ENCODE results near the gene NPAS3.

NPAS3 gene

DNA sequence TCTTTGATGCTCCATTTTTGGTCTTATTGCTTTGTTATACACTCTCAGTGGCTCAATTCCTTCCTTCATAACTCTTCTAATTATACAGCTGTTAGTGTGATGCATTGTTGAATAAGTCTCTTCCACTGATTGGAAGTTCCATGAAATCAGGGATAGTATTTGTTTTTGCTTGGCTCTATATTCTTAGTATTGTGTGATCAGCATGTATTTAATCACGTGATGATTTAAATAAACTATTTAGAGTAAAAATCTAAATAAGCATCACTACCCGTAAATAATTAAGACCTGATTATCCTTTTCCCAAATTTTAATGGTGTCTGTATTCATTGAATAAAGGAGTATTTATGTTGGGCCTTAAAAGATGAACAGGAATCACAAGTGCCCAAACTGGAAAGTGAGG lies 355.7 kb downstream of the NPAS3 start:
- peak overlapping the region in 1 of 2 donors; percentile 44 for H3K27ac Mint-ChIP-seq
- H3K4me3 Mint-ChIP-seq: no peak overlapping the region
- no peak for ATAC-seq
- peaks cover 0 to 8% of the 10 kb centered on the region in 2 donors for H3K9me3 Mint-ChIP-seq
- DNase-seq: no peak
- H3K4me1 Mint-ChIP-seq: no peaks in the 10 kb centered on the region
- H3K27me3 Mint-ChIP-seq: no peaks in the 10 kb centered on the region

DNA sequence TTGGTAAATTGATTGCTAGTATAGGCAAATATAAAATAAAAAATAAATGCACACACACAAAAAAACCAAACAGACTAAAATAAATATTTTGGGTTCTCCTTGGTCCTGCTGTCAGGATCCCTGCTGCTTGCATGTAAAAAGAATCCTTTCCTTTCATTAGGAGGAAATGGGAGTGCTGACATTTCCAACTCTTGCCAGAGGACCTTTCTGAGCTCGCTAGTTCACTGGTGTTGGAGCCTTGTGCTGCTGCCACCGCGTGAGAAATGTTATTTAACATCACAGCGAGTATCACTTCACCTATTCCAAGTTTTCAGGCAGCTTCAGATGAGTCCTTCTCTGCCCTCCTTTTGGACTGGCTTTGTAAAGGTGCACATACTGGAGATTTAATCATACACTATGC lies 358.9 kb downstream of the NPAS3 start:
- Mint-ChIP-seq H3K4me3 (no peak overlapping the region), H3K27me3 (no peaks in the 10 kb centered on the region), H3K27ac (no peak overlapping the region), H3K4me1 (no peaks in the 10 kb centered on the region), H3K9me3 (peaks cover 0 to 8% of the 10 kb centered on the region in 2 donors)
- ATAC-seq (no peak), DNase-seq (no peak)

DNA sequence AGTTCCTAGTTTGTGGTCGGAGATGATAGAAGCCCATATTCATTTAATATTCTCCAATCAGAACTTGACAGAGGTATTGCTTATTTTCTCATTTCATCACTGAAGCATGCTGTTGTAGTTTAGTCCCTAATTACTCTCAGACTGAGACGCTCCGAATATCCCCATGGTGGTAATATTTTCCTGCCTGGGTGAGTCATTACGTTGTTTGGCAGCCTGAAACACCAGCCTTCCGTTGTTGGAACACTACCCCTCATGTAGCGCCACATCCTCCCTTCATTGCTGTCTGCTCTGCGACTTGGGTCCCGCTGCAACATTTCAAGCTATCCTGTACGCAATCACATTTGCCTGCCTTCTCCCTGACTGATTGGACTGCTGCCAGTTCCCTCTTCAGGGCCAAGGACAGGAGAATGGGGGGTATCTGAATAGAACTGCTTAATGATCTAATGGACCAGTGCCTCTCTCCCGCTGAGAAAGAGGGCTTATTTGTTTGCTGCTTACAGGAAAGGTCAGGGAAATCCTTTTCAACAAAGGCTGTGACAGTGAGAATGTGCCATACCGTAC lies 369.1 kb downstream of the NPAS3 start:
- no peaks in the 10 kb centered on the region for H3K27me3 Mint-ChIP-seq
- no peaks in the 10 kb centered on the region for H3K9me3 Mint-ChIP-seq
- no peak overlapping the region for H3K27ac Mint-ChIP-seq
- no peak overlapping the region for H3K4me3 Mint-ChIP-seq
- DNase-seq (no peak), ATAC-seq (no peak)
- H3K4me1 Mint-ChIP-seq: no peaks in the 10 kb centered on the region

DNA sequence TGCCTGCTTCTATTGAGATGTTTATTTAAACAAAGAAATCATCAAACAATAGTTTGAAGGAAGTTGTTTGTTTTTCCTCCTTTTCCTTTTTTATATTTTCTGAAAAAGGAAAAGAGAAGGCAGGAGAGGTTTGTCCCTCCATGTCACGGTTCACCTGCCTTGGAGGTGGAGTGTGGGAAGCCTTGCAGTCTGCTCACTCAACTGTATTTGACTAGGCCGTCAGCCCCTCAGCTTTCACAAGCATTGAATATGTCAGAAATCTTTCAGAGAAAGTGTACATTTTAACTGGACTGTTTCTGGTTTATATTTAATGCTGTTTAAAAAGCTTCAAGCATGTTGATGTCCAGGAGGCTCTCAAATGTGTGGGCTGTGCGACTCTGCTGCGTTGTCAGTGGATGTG lies 370.4 kb downstream of the NPAS3 start:
- H3K27me3 Mint-ChIP-seq: no peaks in the 10 kb centered on the region
- no peak overlapping the region for H3K27ac Mint-ChIP-seq
- no peaks in the 10 kb centered on the region for H3K9me3 Mint-ChIP-seq
- no peak for ATAC-seq
- no peak overlapping the region for H3K4me3 Mint-ChIP-seq
- no peaks in the 10 kb centered on the region for H3K4me1 Mint-ChIP-seq
- no peak for DNase-seq

DNA sequence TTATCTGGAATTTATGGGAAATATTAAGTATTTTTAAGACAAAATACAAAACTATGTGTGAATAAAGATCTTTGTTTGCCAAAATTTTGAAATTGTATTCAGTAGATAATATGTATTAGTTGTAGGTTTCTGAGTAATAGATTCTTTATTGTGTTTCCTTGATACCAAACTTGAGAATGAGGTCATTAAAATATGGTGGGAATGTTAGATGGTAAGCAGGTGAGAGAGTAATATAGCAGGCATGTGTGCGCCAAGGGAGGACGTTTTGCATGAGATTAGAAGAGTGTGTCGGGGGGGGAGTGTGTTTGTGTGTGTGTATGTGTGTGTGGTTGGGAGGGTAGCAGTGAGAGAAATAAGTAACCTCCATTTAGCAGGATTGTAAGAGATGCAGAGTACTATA lies 376.5 kb downstream of the NPAS3 start:
- no peak overlapping the region for H3K4me3 Mint-ChIP-seq
- no peaks in the 10 kb centered on the region for H3K4me1 Mint-ChIP-seq
- H3K27ac Mint-ChIP-seq: no peak overlapping the region
- no peak for DNase-seq
- H3K9me3 Mint-ChIP-seq: no peaks in the 10 kb centered on the region
- no peaks in the 10 kb centered on the region for H3K27me3 Mint-ChIP-seq
- ATAC-seq: no peak

DNA sequence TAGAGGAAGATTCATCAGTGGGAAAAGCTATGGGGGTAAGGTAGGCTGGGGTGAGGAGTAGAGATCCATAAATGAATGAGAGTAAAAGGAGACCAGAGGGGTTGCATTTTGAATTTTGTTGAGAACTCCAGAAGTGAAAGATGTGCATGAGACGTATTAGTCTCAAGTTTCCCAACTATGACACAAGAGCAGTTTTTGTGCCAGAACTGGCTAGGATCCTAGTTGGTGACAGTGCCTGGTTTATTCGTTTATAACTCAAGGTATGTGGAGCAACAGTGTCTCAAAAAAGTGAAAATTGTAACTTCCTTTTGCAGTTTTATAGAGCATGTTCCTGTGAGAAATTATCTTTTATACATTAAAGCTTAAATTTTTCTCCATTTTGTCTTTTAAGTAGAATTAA lies 377.0 kb downstream of the NPAS3 start:
- H3K27me3 Mint-ChIP-seq: no peaks in the 10 kb centered on the region
- DNase-seq: no peak
- H3K4me3 Mint-ChIP-seq: no peak overlapping the region
- ATAC-seq: no peak
- no peaks in the 10 kb centered on the region for H3K4me1 Mint-ChIP-seq
- no peak overlapping the region for H3K27ac Mint-ChIP-seq
- H3K9me3 Mint-ChIP-seq: no peaks in the 10 kb centered on the region

DNA sequence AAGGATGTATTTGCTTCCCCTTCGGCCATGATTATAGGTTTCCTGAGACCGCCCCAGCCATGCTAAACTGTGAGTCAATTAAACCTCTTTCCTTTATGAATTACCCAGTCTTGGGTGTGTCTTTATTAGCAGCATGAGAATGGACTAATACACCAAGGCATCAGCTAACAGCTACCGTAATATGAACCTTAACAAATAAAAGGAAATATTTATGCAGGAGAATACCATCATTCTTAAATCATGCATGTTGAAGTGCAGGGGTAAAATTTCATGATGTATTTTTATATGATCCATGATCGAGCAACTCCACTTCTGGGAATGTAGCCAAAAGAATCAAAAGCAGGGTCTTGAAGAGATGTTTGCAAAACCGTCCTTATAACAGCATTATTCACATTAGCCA lies 379.0 kb downstream of the NPAS3 start:
- no peaks in the 10 kb centered on the region for H3K4me1 Mint-ChIP-seq
- H3K9me3 Mint-ChIP-seq: no peaks in the 10 kb centered on the region
- DNase-seq (no peak), ATAC-seq (no peak)
- H3K27me3 Mint-ChIP-seq: no peaks in the 10 kb centered on the region
- no peak overlapping the region for H3K4me3 Mint-ChIP-seq
- H3K27ac Mint-ChIP-seq: no peak overlapping the region

DNA sequence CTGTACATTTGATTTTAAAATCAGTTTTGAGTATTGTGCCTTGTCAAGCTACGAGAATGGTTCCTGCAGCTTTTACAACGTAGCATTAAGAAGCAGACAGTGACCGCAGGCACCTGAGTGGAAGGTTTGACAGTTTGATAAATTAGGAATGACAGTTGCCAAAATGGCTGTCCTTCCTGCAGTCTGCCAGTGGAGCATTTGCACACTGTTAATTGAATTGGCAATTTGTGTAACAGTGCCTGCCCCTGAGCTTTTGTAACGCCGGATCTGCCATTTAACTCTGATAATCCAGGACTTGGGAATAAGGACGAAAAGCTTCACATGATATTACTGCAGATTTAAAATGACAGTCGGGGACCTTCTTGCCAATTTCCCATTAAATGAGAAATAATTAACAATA lies 385.3 kb downstream of the NPAS3 start:
- H3K27me3 Mint-ChIP-seq: no peaks in the 10 kb centered on the region
- DNase-seq (no peak), ATAC-seq (no peak)
- H3K27ac Mint-ChIP-seq: no peak overlapping the region
- H3K4me1 Mint-ChIP-seq: no peaks in the 10 kb centered on the region
- no peak overlapping the region for H3K4me3 Mint-ChIP-seq
- H3K9me3 Mint-ChIP-seq: no peaks in the 10 kb centered on the region

DNA sequence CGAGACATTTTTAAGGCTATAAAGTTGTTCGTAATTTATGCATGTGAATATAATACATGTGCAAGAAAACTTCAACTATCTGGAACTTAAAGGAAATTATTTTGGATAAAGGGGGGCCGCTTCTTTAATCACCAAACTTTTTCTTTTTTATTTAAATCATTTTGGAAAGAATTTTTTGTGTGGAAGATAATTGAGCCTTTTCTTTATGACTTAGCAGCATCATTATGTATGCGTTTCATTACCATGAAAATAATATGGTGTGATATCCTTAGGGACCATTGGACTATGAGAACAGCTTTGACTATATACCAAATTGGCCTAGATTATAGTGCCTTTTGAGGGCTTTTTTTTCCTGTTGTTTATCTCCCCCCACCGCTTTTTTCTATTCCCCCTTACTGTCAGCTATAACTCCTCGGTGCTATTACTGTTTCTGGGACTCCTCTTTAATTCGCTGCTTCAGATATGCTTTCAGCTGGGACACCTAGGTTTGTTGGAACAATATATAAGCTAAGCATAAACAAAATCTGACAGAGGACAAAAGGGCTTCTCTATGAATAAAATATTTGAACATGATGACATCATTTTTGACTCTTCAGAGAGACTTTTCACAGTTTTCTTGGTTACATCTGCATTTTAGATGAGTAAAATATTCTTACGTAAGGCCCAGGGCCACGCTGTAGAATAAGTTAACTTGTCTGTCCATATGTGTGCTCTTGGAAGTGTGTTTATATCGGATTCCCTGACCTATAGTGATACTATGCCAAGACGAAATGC lies 392.7 kb downstream of the NPAS3 start:
- no peak for DNase-seq
- no peaks in the 10 kb centered on the region for H3K9me3 Mint-ChIP-seq
- ATAC-seq: no peak

DNA sequence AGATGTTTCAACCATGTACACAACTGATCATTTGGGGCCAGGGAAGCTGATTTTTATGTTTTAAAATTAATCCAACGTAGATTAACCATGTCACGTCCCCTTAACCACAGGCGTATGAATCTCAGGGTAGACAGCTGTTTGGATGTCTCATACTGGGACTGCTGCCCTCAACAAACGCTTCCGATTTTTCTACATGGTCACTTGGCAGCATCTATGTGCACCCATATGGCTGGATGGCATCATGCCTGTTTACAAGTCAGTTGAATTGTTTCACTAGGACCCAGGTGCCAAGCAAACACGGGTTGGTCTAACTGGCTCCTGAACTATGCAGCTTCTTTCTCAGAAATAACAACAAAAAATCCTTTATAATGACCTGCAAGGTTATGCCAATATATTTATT lies 393.8 kb downstream of the NPAS3 start:
- H3K4me3 Mint-ChIP-seq: no peak overlapping the region
- H3K4me1 Mint-ChIP-seq: no peaks in the 10 kb centered on the region
- no peaks in the 10 kb centered on the region for H3K27me3 Mint-ChIP-seq
- DNase-seq (no peak), ATAC-seq (no peak)
- H3K9me3 Mint-ChIP-seq: no peaks in the 10 kb centered on the region
- no peak overlapping the region for H3K27ac Mint-ChIP-seq

More for the DNA sequence above, 392.7 kb downstream of the NPAS3 start:
- H3K27ac Mint-ChIP-seq: no peak overlapping the region
- H3K4me1 Mint-ChIP-seq: no peaks in the 10 kb centered on the region
- H3K27me3 Mint-ChIP-seq: no peaks in the 10 kb centered on the region
- H3K4me3 Mint-ChIP-seq: no peak overlapping the region

DNA sequence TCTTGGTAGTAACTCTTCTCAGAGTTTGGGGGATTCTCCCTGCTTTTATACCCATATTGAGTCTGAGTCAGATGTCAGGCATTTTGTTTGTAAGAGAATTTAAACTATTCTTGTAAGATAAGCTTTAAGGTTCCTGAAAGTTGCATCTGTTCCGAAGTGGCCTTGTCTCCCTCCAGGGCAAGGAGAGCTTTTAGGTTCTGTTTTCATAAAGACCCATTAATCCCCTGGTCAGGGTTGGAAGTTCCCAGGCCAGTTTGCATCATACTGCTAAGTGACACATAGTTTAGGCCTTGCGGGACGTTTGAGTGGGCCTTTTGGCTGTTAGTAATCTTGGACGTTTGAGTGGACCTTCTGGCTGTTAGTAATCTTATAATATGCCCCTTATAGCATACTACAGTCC lies 396.7 kb downstream of the NPAS3 start:
- no peak overlapping the region for H3K27ac Mint-ChIP-seq
- no peaks in the 10 kb centered on the region for H3K4me1 Mint-ChIP-seq
- DNase-seq: no peak
- no peaks in the 10 kb centered on the region for H3K9me3 Mint-ChIP-seq
- no peak overlapping the region for H3K4me3 Mint-ChIP-seq
- ATAC-seq: no peak
- H3K27me3 Mint-ChIP-seq: no peaks in the 10 kb centered on the region

DNA sequence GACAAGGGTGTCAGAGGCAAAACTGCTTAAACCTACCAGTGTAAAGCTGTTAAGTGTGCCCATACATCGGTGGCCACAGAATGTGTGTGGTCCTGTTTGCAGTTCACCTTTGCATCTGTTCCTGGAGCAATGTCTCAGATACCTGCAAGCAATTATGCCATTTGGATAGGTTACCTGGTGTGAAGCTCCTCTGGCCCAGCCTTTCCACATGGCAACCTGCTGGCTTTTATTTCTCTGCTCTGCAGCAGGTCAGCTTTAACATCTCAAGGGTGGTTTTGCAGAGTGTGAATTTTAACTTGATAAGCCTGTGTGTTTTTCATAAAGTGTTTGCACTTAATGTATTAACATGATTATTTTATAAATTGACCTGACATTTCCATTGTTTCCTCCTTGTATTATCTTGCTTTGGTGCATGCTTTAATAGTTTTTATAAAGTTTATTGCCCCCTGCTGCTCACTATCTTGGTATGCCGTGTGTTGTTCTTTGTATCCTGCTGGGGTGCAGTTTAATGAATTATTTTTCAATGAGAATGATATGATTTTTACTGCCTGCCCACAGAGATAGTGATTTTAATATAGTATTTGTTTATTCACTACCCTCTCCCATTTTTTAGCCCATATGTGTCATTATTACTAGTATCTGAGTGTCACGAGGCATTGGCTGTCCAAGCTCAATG lies 403.8 kb downstream of the NPAS3 start:
- no peak for ATAC-seq
- no peak overlapping the region for H3K27ac Mint-ChIP-seq
- no peak for DNase-seq
- H3K27me3 Mint-ChIP-seq: no peaks in the 10 kb centered on the region
- no peak overlapping the region for H3K4me3 Mint-ChIP-seq
- no peaks in the 10 kb centered on the region for H3K9me3 Mint-ChIP-seq
- H3K4me1 Mint-ChIP-seq: no peaks in the 10 kb centered on the region

DNA sequence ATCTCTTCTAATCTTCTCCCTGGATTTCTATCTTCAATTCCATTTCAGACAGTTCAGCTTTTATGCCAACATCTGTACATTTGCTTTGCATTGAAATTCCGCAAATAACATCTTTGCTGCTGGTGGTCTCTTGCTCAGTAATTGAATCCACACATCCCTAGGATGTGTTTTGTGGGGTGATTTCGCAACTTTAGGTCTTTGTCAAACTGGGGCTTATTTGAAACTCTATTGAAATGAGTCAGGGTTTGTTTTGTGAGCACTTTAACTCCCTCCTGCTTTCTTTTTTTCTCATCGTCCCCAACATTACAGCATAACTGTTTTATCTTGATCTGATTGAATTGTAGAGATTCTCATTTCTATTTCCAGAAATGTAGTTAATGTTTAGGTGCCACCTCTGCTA lies 404.3 kb downstream of the NPAS3 start:
- Mint-ChIP-seq H3K9me3 (no peaks in the 10 kb centered on the region), H3K27ac (no peak overlapping the region), H3K4me1 (no peaks in the 10 kb centered on the region), H3K4me3 (no peak overlapping the region), H3K27me3 (no peaks in the 10 kb centered on the region)
- DNase-seq (no peak), ATAC-seq (no peak)

DNA sequence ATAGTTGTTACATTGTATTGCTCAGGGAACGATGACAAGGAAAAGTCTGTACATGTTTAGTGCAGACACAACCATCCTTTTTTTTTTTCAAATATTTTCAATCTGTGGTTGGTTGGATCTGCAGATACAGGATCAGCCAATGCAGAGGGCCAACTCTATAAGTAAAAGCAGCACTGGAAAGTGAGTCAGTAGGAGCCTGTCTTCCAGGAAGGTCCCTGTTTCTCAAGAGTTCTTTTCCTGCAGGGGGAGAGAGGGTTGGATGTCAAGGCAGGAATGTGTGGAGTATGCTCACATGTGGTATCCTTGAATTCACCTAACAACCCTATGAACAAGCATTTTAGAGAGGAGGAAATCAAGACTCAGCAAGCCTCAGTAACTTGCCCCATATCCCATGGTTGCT lies 409.1 kb downstream of the NPAS3 start:
- H3K9me3 Mint-ChIP-seq: no peaks in the 10 kb centered on the region
- DNase-seq: no peak

DNA sequence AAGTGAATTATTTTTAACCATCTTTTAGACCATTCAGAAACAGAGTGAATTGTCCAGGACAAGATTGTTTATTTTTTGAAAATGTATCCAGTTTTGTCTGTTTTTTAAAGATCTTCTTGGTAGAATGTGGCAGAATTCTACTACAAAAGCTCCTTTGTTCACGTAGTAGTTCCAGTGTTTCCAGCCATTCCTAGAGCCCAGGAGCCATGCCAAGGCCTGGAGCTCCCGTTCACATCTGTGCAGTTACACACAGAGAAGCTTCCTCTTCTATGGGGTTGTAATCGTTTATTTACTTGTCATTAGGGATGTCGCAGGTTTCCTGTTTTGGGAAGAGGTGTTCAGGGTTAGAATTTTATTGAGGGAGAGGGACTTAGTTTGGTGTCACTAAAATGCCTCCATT lies 409.8 kb downstream of the NPAS3 start:
- H3K27ac Mint-ChIP-seq: no peak overlapping the region
- ATAC-seq (no peak), DNase-seq (no peak)
- H3K4me3 Mint-ChIP-seq: no peak overlapping the region
- no peaks in the 10 kb centered on the region for H3K4me1 Mint-ChIP-seq
- no peaks in the 10 kb centered on the region for H3K27me3 Mint-ChIP-seq
- no peaks in the 10 kb centered on the region for H3K9me3 Mint-ChIP-seq

More for the DNA sequence above, 409.1 kb downstream of the NPAS3 start:
- Mint-ChIP-seq H3K27ac (no peak overlapping the region), H3K4me3 (no peak overlapping the region), H3K27me3 (no peaks in the 10 kb centered on the region), H3K4me1 (no peaks in the 10 kb centered on the region)
- no peak for ATAC-seq

DNA sequence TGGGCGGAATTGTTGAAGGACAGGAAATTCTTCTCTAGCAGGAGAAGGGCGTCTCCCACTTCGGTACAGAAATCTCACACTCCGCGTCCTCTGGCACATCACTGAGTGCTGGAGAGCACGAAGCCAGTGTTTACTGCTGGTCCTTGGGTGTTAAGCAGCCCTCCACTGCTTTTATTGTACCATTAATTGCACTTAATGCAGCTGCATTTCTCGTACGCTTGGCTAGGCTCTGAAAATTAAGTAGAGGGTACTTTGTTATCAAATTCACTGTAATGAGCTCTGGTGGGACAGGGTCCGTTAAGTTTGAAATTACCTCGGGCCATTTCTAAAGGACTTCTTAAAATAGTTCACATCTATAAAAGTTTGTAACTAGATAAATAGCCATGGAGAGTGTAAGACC lies 411.2 kb downstream of the NPAS3 start:
- no peaks in the 10 kb centered on the region for H3K27me3 Mint-ChIP-seq
- DNase-seq: no peak
- H3K4me1 Mint-ChIP-seq: no peaks in the 10 kb centered on the region
- no peak overlapping the region for H3K27ac Mint-ChIP-seq
- no peak overlapping the region for H3K4me3 Mint-ChIP-seq
- no peak for ATAC-seq
- peaks cover 1 to 8% of the 10 kb centered on the region in 2 donors for H3K9me3 Mint-ChIP-seq
